ENCODE data around the gene NMNAT2.

The NMNAT2 gene

GRCh38 chr1:183339556-183340167, 78.5 kb downstream of the NMNAT2 start:
- H3K4me3 ChIP-seq (ENCODE audit: low read length), result no peak overlapping the region
- H3K27me3 ChIP-seq (ENCODE audit: insufficient read depth, low read length), result no peaks in the 10 kb centered on the region
- H3K4me1 ChIP-seq (ENCODE audit: insufficient read depth, low read length), result no peaks in the 10 kb centered on the region
- H3K9me3 ChIP-seq (ENCODE audit: insufficient read depth, low read depth, low read length), result no peaks in the 10 kb centered on the region
- WGBS, result 89% methylated on average over 4 of the region's 4 CpGs
- no peak overlapping the region for H3K27ac ChIP-seq (ENCODE audit: low read depth, low read length)
- H3K9ac ChIP-seq (ENCODE audit: low read depth, low read length), result no peak overlapping the region
- no peaks in the 10 kb centered on the region; the same call in 1 of the 2 replicates for H3K36me3 ChIP-seq (ENCODE audit: insufficient read depth, low read length)

GRCh38 chr1:183331091-183331742, 87.0 kb downstream of the NMNAT2 start:
- H3K4me3 ChIP-seq (ENCODE audit: low read length), result no peak overlapping the region
- H3K36me3 ChIP-seq (ENCODE audit: insufficient read depth, low read length), result no peaks in the 10 kb centered on the region
- H3K9ac ChIP-seq (ENCODE audit: low read depth, low read length), result no peak overlapping the region; the same call in 1 of the 2 replicates
- H3K9me3 ChIP-seq (ENCODE audit: insufficient read depth, low read depth, low read length), result no peaks in the 10 kb centered on the region
- peak overlapping the region; percentile 84; the same call in 1 of the 2 replicates for H3K27ac ChIP-seq (ENCODE audit: low read depth, low read length)
- peaks cover 31% of the 10 kb centered on the region for H3K4me1 ChIP-seq (ENCODE audit: insufficient read depth, low read length)
- WGBS, result 25% methylated on average over 10 of the region's 10 CpGs
- H3K27me3 ChIP-seq (ENCODE audit: insufficient read depth, low read length), result no peaks in the 10 kb centered on the region

DNA sequence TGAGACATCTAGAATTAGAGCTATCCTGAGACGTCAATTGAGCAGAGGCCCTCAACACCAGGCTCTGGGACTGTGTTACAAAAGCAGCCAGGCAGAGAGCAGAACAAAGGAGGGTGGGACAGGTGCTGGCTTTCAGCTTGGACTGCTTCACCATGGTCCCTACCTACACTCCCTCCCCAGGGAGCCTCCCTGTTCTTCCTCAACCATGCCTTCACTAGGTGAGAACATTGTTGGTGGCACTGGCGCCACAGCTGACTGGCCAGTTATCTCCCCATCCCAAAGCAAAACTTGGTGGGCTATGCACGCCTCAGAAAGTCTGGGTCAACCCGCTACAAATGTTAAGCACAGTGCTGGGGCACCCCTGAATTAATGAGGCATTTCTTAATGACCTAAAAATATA, 87.8 kb downstream of the NMNAT2 start:
- 67% methylated on average over 4 of the region's 4 CpGs for WGBS
- H3K4me3 ChIP-seq (ENCODE audit: low read length), result no peak overlapping the region
- H3K36me3 ChIP-seq (ENCODE audit: insufficient read depth, low read length), result no peaks in the 10 kb centered on the region
- peak overlapping the region; percentile 84; the same call in 1 of the 2 replicates for H3K27ac ChIP-seq (ENCODE audit: low read depth, low read length)
- no peaks in the 10 kb centered on the region for H3K9me3 ChIP-seq (ENCODE audit: insufficient read depth, low read depth, low read length)
- H3K9ac ChIP-seq (ENCODE audit: low read depth, low read length), result no peak overlapping the region
- H3K4me1 ChIP-seq (ENCODE audit: insufficient read depth, low read length), result peaks cover 31% of the 10 kb centered on the region
- no peaks in the 10 kb centered on the region for H3K27me3 ChIP-seq (ENCODE audit: insufficient read depth, low read length)

DNA sequence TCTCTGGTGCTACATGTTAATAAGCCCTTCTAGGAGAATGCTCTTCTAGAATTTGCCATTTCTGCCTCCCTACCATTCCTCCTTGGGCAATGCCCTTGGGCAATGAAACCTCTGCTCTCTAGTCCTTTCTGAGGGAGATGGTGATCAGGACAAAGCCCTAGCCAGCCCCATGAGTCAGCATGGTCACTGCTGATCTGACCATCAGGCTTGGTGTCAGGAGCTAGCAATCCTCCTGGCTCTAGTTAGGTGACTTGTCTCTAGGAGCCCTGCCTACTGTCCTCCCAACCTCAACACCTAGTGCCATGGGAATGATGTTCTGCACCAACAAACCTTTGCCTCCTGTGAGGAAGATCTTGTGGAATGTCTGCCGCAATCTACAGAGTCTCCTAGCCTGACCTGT, 89.8 kb downstream of the NMNAT2 start:
- H3K27ac ChIP-seq (ENCODE audit: low read depth, low read length), result no peak overlapping the region
- no peaks in the 10 kb centered on the region for H3K27me3 ChIP-seq (ENCODE audit: insufficient read depth, low read length)
- H3K4me3 ChIP-seq (ENCODE audit: low read length), result no peak overlapping the region
- H3K4me1 ChIP-seq (ENCODE audit: insufficient read depth, low read length), result peaks cover 35% of the 10 kb centered on the region
- 100% methylated on average over 1 of the region's 1 CpG for WGBS
- H3K9me3 ChIP-seq (ENCODE audit: insufficient read depth, low read depth, low read length), result no peaks in the 10 kb centered on the region
- no peak overlapping the region for H3K9ac ChIP-seq (ENCODE audit: low read depth, low read length)
- H3K36me3 ChIP-seq (ENCODE audit: insufficient read depth, low read length), result no peaks in the 10 kb centered on the region

DNA sequence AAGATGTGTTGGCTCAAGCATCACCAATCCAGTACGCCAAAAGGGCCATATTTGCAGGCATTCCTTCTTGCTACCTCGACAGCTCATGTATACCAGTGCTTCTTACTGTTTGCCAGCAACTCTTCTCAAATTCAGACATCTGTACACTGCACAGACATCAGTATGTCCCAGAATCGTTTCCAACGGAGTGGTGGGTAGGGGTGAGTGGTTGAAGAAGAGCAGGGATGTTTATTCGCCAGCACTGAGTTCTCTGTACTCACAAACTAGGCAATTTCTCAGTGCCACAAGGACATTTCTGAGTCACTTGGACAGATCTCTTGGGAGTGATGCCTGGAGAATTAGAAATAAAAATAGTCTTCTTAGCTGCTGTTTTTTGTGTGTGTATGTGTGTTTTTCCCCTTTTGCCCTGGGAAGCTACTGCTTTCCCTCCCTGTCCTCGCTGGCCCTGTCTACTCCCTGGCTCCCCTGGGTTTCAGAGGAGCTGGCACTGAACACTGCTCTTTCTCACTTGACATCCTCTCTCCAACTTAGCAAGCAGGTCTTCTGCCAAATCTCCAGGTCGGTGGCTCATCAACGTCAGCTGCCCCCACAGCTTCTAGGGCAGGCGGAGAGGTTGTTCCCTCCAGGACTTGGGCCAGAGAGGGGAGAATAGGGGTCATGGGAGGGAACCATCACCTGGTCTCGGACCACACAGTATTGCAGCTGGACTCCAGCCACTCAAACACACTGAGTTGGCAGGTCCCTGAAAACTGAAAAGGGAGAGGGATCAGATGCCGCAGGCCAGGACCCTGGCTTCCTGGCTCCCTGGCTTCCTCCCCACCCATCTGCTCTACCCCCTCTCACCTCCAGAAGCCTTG, 90.5 kb downstream of the NMNAT2 start:
- H3K4me3 ChIP-seq (ENCODE audit: low read length), result no peak overlapping the region
- H3K9me3 ChIP-seq (ENCODE audit: insufficient read depth, low read depth, low read length), result no peaks in the 10 kb centered on the region
- H3K36me3 ChIP-seq (ENCODE audit: insufficient read depth, low read length), result no peaks in the 10 kb centered on the region
- no peaks in the 10 kb centered on the region for H3K27me3 ChIP-seq (ENCODE audit: insufficient read depth, low read length)
- WGBS, result 96% methylated on average over 10 of the region's 11 CpGs
- no peak overlapping the region for H3K27ac ChIP-seq (ENCODE audit: low read depth, low read length)
- no peak overlapping the region for H3K9ac ChIP-seq (ENCODE audit: low read depth, low read length)
- H3K4me1 ChIP-seq (ENCODE audit: insufficient read depth, low read length), result peaks cover 36% of the 10 kb centered on the region

GRCh38 chr1:183323849-183324683, 94.1 kb downstream of the NMNAT2 start:
- Histone ChIP-seq H3K9ac (ENCODE audit: low read depth, low read length) (no peak overlapping the region), H3K36me3 (ENCODE audit: insufficient read depth, low read length) (no peaks in the 10 kb centered on the region), H3K27ac (ENCODE audit: low read depth, low read length) (no peak overlapping the region), H3K4me1 (ENCODE audit: insufficient read depth, low read length) (peaks cover 16% of the 10 kb centered on the region), H3K27me3 (ENCODE audit: insufficient read depth, low read length) (no peaks in the 10 kb centered on the region), H3K4me3 (ENCODE audit: low read length) (no peak overlapping the region), H3K9me3 (ENCODE audit: insufficient read depth, low read depth, low read length) (no peaks in the 10 kb centered on the region)
- 85% methylated on average over 7 of the region's 7 CpGs for WGBS

DNA sequence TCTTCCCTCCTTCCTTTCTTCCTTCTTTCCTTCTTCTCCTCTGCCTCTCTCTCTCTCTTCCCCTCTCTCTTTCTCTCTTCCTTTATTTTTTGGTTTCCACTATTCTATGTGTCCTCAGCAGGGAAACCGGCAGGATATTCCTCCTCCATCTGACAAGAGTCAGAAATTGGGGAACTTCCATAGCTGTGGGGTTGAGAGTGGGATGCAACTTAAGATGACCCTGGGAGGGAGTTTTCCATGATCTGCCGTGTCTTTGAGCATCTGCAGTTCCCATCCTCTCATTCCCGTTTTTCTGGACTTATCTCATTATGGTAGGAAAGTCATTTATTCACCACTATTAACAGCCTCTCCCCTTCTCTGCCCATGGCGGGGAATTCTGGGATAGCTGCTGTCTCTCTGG, 98.6 kb downstream of the NMNAT2 start:
- WGBS, result 92% methylated on average over 3 of the region's 4 CpGs
- Histone ChIP-seq H3K27me3 (ENCODE audit: insufficient read depth, low read length) (no peaks in the 10 kb centered on the region), H3K36me3 (ENCODE audit: insufficient read depth, low read length) (no peaks in the 10 kb centered on the region), H3K9me3 (ENCODE audit: insufficient read depth, low read depth, low read length) (no peaks in the 10 kb centered on the region), H3K27ac (ENCODE audit: low read depth, low read length) (no peak overlapping the region), H3K4me3 (ENCODE audit: low read length) (no peak overlapping the region), H3K4me1 (ENCODE audit: insufficient read depth, low read length) (peaks cover 30% of the 10 kb centered on the region), H3K9ac (ENCODE audit: low read depth, low read length) (no peak overlapping the region)

DNA sequence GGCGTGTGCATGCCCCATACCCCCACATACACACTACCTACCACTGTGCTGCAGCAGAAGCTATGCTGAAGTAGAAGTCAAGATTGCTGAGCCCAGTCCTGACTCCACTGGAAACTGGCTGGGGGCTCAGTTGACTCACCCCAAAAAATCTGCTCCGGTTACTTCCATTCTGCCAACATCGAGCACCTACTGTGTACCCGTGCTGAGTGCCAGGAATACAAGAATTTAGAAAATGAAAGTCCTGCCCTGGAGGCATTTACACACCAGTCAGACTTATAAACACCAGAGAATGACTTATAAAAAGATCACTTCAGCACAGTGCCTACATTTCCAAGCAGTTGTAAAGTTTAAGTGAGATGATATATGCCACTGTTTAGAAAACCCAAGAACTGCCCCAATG, 99.1 kb downstream of the NMNAT2 start:
- Histone ChIP-seq H3K4me3 (ENCODE audit: low read length) (no peak overlapping the region), H3K9me3 (ENCODE audit: insufficient read depth, low read depth, low read length) (no peaks in the 10 kb centered on the region), H3K4me1 (ENCODE audit: insufficient read depth, low read length) (peaks cover 29% of the 10 kb centered on the region), H3K27me3 (ENCODE audit: insufficient read depth, low read length) (no peaks in the 10 kb centered on the region), H3K27ac (ENCODE audit: low read depth, low read length) (no peak overlapping the region), H3K36me3 (ENCODE audit: insufficient read depth, low read length) (no peaks in the 10 kb centered on the region), H3K9ac (ENCODE audit: low read depth, low read length) (no peak overlapping the region)
- WGBS, result 85% methylated on average over 4 of the region's 4 CpGs

DNA sequence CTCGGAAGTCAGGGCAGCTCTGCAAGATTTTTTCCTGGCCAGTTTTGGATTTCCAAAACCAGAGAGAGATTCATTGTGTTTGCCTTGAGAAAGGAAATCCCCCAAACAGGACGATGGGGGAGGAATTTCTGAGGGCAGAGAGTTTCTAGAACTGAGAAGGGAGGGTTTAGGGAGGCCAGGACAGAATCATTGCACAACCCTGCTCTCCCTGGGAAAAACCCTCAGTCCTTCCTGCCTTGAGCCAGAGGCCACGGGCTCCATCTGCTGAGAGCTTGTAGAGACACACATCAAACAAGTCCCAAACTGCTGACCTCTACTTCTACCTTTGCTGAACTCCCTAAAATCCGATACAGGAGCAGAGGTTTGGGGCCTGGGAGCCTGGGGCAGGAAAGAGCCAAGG, 99.7 kb downstream of the NMNAT2 start:
- Histone ChIP-seq H3K9me3 (ENCODE audit: insufficient read depth, low read depth, low read length) (no peaks in the 10 kb centered on the region), H3K4me3 (ENCODE audit: low read length) (no peak overlapping the region), H3K36me3 (ENCODE audit: insufficient read depth, low read length) (no peaks in the 10 kb centered on the region), H3K4me1 (ENCODE audit: insufficient read depth, low read length) (peaks cover 23% of the 10 kb centered on the region), H3K27me3 (ENCODE audit: insufficient read depth, low read length) (no peaks in the 10 kb centered on the region), H3K27ac (ENCODE audit: low read depth, low read length) (no peak overlapping the region), H3K9ac (ENCODE audit: low read depth, low read length) (no peak overlapping the region)
- WGBS, result 43% methylated on average over 4 of the region's 4 CpGs

- Histone ChIP-seq H3K27ac (ENCODE audit: low read depth, low read length) (no peak overlapping the region), H3K36me3 (ENCODE audit: insufficient read depth, low read length) (no peaks in the 10 kb centered on the region), H3K4me1 (ENCODE audit: insufficient read depth, low read length) (peaks cover 27% of the 10 kb centered on the region), H3K9me3 (ENCODE audit: insufficient read depth, low read depth, low read length) (no peaks in the 10 kb centered on the region), H3K27me3 (ENCODE audit: insufficient read depth, low read length) (no peaks in the 10 kb centered on the region), H3K9ac (ENCODE audit: low read depth, low read length) (no peak overlapping the region), H3K4me3 (ENCODE audit: low read length) (no peak overlapping the region)
- 81% methylated on average over 6 of the region's 6 CpGs for WGBS
These were observed 102.0 kb downstream of the NMNAT2 start for GRCh38 chr1:183315991-183316758.
